ENCODE measurements around the gene MTX2. TPM values are rescaled to one million over a fixed set of nuclear protein-coding genes. Genes with fewer than 3 reads are reported as not detected.

Gene MTX2
- total and polyA plus RNA-seq, 4 donors, result 11.8 to 23.5 (median 12.7) TPM

DNA sequence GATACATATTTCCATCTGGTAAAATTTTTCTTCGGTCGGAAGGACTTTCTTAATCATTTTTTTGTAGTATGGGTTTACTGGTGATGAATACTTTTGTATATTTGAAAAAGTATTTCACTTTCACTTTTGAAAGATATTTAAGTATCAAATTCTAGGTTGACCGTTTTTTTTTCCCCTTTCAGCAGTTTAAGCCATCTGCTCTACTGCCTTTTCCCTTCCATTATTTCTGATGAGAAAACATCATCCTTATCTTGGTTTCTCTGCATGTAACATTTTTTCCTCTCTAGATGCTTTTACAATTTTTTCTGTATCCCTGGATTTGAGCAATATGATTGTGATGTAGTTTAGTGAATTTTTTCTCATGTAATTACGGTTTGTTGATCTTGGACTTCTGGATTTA lies 87.0 kb downstream of the MTX2 start:
- H3K27me3 ChIP-seq (ENCODE audit: control insufficient read depth in 4 of 4, insufficient read depth in 4 of 4, low read length in 3 of 4), result no peaks in the 10 kb centered on the region
- no peak for DNase-seq (ENCODE audit: low spot score)
- H3K9me3 ChIP-seq (ENCODE audit: control insufficient read depth in 4 of 4, low read length in 3 of 4), result no peaks in the 10 kb centered on the region
- H3K27ac ChIP-seq (ENCODE audit: low read depth in 1 of 2, low read length in 2 of 2), result no peak overlapping the region
- WGBS, result 85% methylated on average over 4 of the region's 4 CpGs
- H3K4me3 ChIP-seq (ENCODE audit: low read depth in 1 of 3, low read length in 3 of 3), result no peak overlapping the region
- H3K9ac ChIP-seq (ENCODE audit: low read depth in 1 of 2, low read length in 2 of 2), result no peak overlapping the region
- H3K4me1 ChIP-seq (ENCODE audit: control insufficient read depth in 4 of 4, insufficient read depth in 4 of 4, low read length in 3 of 4), result no peaks in the 10 kb centered on the region
- H3K36me3 ChIP-seq (ENCODE audit: control insufficient read depth in 4 of 4, insufficient read depth in 3 of 4, low read depth in 1 of 4, low read length in 3 of 4), result no peaks in the 10 kb centered on the region
- no peak for TF ChIP-seq FOXA2 (IDR thresholded peaks at IDR 0.05)
- TF ChIP-seq, protein P1, sequence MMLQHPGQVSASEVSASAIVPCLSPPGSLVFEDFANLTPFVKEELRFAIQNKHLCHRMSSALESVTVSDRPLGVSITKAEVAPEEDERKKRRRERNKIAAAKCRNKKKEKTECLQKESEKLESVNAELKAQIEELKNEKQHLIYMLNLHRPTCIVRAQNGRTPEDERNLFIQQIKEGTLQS (IDR thresholded peaks at IDR 0.05), result no peak
- TF ChIP-seq JUND (IDR thresholded peaks at IDR 0.05), result no peak
- TF ChIP-seq RXRA (IDR thresholded peaks at IDR 0.05), result no peak
- no peak for TF ChIP-seq YY1 (IDR thresholded peaks at IDR 0.05)
- TF ChIP-seq, protein P2, sequence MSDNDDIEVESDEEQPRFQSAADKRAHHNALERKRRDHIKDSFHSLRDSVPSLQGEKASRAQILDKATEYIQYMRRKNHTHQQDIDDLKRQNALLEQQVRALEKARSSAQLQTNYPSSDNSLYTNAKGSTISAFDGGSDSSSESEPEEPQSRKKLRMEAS (IDR thresholded peaks at IDR 0.05), result no peak

DNA sequence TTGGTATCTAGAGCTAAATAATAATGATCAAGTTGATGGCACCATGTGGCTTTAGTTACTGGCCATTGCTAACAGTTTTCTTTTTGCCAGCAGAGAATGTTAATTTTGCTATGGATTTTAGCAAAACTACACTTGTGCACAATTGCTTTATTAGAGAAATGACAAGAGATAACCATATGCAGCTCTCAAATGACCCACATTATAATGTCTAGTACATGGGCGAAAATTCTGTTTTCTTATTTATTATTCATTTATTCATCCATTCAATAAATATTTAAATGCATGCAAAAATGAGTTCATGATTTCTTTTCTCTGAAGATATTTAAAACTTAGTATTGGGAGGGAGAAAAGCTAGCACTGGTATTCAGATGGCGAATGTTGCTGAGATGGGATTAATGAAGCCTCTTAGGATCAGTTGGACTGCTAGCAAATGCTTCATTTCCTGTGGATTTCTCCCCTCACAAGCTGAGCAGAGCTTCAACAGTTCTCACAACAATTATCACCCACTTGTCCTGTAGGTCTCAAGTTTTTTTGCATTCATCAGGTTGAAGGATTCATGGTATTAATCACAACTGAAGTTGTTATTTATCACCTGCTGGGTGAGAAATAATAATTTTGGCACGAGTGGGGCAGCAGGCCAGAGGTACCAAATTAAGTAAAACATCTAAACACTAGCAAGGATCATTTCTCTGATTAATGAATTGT lies 95.2 kb downstream of the MTX2 start:
- Histone ChIP-seq H3K4me3 (ENCODE audit: low read depth in 1 of 3, low read length in 3 of 3) (no peak overlapping the region), H3K27ac (ENCODE audit: low read depth in 1 of 2, low read length in 2 of 2) (no peak overlapping the region), H3K4me1 (ENCODE audit: control insufficient read depth in 4 of 4, insufficient read depth in 4 of 4, low read length in 3 of 4) (no peaks in the 10 kb centered on the region), H3K36me3 (ENCODE audit: control insufficient read depth in 4 of 4, insufficient read depth in 3 of 4, low read depth in 1 of 4, low read length in 3 of 4) (no peaks in the 10 kb centered on the region), H3K9ac (ENCODE audit: low read depth in 1 of 2, low read length in 2 of 2) (no peak overlapping the region), H3K9me3 (ENCODE audit: control insufficient read depth in 4 of 4, low read length in 3 of 4) (peaks cover 0 to 4% (median 0%) of the 10 kb centered on the region in 4 donors), H3K27me3 (ENCODE audit: control insufficient read depth in 4 of 4, insufficient read depth in 4 of 4, low read length in 3 of 4) (no peaks in the 10 kb centered on the region)
- no peak for DNase-seq (ENCODE audit: low spot score)
- WGBS, result 76% methylated on average over 3 of the region's 3 CpGs
- TF ChIP-seq HNF4G (IDR thresholded peaks at IDR 0.05), result no peak
- no peak for TF ChIP-seq FOXA1 (IDR thresholded peaks at IDR 0.05)
- TF ChIP-seq EGR1 (IDR thresholded peaks at IDR 0.05; ENCODE audit: low read depth in 2 of 2), result no peak
- TF ChIP-seq JUND (IDR thresholded peaks at IDR 0.05), result no peak
- TF ChIP-seq, protein P2 (IDR thresholded peaks at IDR 0.05), result no peak
- TF ChIP-seq, protein P3, sequence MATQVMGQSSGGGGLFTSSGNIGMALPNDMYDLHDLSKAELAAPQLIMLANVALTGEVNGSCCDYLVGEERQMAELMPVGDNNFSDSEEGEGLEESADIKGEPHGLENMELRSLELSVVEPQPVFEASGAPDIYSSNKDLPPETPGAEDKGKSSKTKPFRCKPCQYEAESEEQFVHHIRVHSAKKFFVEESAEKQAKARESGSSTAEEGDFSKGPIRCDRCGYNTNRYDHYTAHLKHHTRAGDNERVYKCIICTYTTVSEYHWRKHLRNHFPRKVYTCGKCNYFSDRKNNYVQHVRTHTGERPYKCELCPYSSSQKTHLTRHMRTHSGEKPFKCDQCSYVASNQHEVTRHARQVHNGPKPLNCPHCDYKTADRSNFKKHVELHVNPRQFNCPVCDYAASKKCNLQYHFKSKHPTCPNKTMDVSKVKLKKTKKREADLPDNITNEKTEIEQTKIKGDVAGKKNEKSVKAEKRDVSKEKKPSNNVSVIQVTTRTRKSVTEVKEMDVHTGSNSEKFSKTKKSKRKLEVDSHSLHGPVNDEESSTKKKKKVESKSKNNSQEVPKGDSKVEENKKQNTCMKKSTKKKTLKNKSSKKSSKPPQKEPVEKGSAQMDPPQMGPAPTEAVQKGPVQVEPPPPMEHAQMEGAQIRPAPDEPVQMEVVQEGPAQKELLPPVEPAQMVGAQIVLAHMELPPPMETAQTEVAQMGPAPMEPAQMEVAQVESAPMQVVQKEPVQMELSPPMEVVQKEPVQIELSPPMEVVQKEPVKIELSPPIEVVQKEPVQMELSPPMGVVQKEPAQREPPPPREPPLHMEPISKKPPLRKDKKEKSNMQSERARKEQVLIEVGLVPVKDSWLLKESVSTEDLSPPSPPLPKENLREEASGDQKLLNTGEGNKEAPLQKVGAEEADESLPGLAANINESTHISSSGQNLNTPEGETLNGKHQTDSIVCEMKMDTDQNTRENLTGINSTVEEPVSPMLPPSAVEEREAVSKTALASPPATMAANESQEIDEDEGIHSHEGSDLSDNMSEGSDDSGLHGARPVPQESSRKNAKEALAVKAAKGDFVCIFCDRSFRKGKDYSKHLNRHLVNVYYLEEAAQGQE (IDR thresholded peaks at IDR 0.05), result no peak
- TF ChIP-seq GABPA (IDR thresholded peaks at IDR 0.05 in 1 of 2, conservative IDR thresholded peaks at IDR 0.05 in 1 of 2), result no peak
- no peak for TF ChIP-seq SP1 (IDR thresholded peaks at IDR 0.05)
- no peak for TF ChIP-seq RAD21 (IDR thresholded peaks at IDR 0.05)
- TF ChIP-seq YY1 (IDR thresholded peaks at IDR 0.05), result no peak
- no peak for TF ChIP-seq HNF4A (conservative IDR thresholded peaks at IDR 0.05)
- no peak for TF ChIP-seq FOXA2 (IDR thresholded peaks at IDR 0.05)
- TF ChIP-seq NR2F2 (IDR thresholded peaks at IDR 0.05), result no peak
- no peak for TF ChIP-seq TAF1 (conservative IDR thresholded peaks at IDR 0.05)
- no peak for TF ChIP-seq RXRA (IDR thresholded peaks at IDR 0.05)
- TF ChIP-seq, protein P4, sequence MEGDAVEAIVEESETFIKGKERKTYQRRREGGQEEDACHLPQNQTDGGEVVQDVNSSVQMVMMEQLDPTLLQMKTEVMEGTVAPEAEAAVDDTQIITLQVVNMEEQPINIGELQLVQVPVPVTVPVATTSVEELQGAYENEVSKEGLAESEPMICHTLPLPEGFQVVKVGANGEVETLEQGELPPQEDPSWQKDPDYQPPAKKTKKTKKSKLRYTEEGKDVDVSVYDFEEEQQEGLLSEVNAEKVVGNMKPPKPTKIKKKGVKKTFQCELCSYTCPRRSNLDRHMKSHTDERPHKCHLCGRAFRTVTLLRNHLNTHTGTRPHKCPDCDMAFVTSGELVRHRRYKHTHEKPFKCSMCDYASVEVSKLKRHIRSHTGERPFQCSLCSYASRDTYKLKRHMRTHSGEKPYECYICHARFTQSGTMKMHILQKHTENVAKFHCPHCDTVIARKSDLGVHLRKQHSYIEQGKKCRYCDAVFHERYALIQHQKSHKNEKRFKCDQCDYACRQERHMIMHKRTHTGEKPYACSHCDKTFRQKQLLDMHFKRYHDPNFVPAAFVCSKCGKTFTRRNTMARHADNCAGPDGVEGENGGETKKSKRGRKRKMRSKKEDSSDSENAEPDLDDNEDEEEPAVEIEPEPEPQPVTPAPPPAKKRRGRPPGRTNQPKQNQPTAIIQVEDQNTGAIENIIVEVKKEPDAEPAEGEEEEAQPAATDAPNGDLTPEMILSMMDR (IDR thresholded peaks at IDR 0.05; ENCODE audit: low read depth, low read length, missing input control), result no peak

Data from liver (tissue), 9 donors.